PC-3 (cell line): ENCODE data around the gene SMPX. TPM values are rescaled to one million over a fixed set of nuclear protein-coding genes. Genes with fewer than 3 reads are reported as not detected.
A peak's percentile ranks its signal among the peaks of the same experiment; 100 is the strongest.

ENCODE experiments used
- ATAC-seq: fragments of 200-7000 bp; cut with Tn5 transposase; 2 replicates; pipeline ENCODE4 v1.9.1; 2020; ENCODE audit warnings: mild to moderate bottlenecking, moderate library complexity
- BruUV-seq: library from RNA; stranded (reverse); fragments of 400-500 nt; replicated peaks from 2 replicates; lab custom pipeline; 2021; lab: Mats Ljungman, UMichigan
- CTCF ChIA-PET: fragments of 300-600 bp; sonication (Branson Sonifier 250); formaldehyde crosslinking; loops from one replicate; lab custom pipeline; 2022; ENCODE audit warnings: antibody characterized with exemption; lab: Charles Lee
- POLR2A ChIA-PET: fragments of 300-600 bp; sonication (Branson Sonifier 250); formaldehyde crosslinking; loops from one replicate; lab custom pipeline; 2022; ENCODE audit warnings: antibody characterized with exemption; ENCODE audit not compliant: unreplicated experiment; lab: Charles Lee
- DNase-seq: peaks from one replicate; pipeline ENCODE4 v3.0.0-alpha.2; 2015
- H2AFZ ChIP-seq: fragments of 300-600 bp; sonication (generic); 2 replicates; pipeline ENCODE4 v1.6.0; 2016; ENCODE audit warnings: antibody characterized with exemption, low read length
- H3F3A ChIP-seq: fragments of 300-600 bp; sonication (generic); one replicate; pipeline ENCODE4 v1.6.0; 2017; ENCODE audit warnings: antibody characterized with exemption, low read length, control low read depth, mild to moderate bottlenecking; ENCODE audit not compliant: unreplicated experiment
- H3K27ac ChIP-seq: fragments of 300-600 bp; sonication (generic); 2 replicates; pipeline ENCODE4 v1.5.1; 2016; ENCODE audit warnings: mild to moderate bottlenecking, low read length
- H3K27me3 ChIP-seq: fragments of 300-600 bp; sonication (generic); 2 replicates; pipeline ENCODE4 v1.6.1; 2016; ENCODE audit warnings: low read length, mixed read lengths
- H3K36me3 ChIP-seq: fragments of 300-600 bp; sonication (generic); 2 replicates; pipeline ENCODE4 v1.6.1; 2016; ENCODE audit warnings: low read depth, mixed run types, low read length, mixed read lengths
- H3K4me1 ChIP-seq: fragments of 300-600 bp; sonication (generic); 2 replicates; pipeline ENCODE4 v1.5.1; 2016; ENCODE audit warnings: low read length; ENCODE audit not compliant: insufficient read depth
- H3K4me2 ChIP-seq: fragments of 300-600 bp; sonication (generic); 2 replicates; pipeline ENCODE4 v1.6.0; 2016; ENCODE audit warnings: low read length
- H3K4me3 ChIP-seq: fragments of 300-600 bp; sonication (generic); 2 replicates; pipeline ENCODE4 v1.5.1; 2016; ENCODE audit warnings: mild to moderate bottlenecking, low read length, mixed read lengths
- H3K79me2 ChIP-seq: fragments of 300-600 bp; sonication (generic); 2 replicates; pipeline ENCODE4 v1.6.1; 2017; ENCODE audit warnings: low read length, mixed read lengths
- H3K9ac ChIP-seq: fragments of 300-600 bp; sonication (generic); 2 replicates; pipeline ENCODE4 v1.6.0; 2016; ENCODE audit warnings: mild to moderate bottlenecking, low read length
- H3K9me2 ChIP-seq: fragments of 300-600 bp; sonication (generic); replicated peaks from 2 replicates; pipeline ENCODE4 v1.6.1; 2016; ENCODE audit warnings: mixed run types, low read length, mixed read lengths
- H3K9me3 ChIP-seq: fragments of 300-600 bp; sonication (generic); 2 replicates; pipeline ENCODE4 v1.6.1; 2016; ENCODE audit warnings: low read length, mixed read lengths
- H4K20me1 ChIP-seq: fragments of 300-600 bp; sonication (generic); 2 replicates; pipeline ENCODE4 v1.6.1; 2016; ENCODE audit warnings: low read length, mixed read lengths
- EZH2 ChIP-seq: fragments of 300-600 bp; sonication (generic); IDR thresholded peaks from one replicate; pipeline ENCODE4 v1.6.1; 2017; ENCODE audit warnings: antibody characterized with exemption, mild to moderate bottlenecking, low read length; ENCODE audit not compliant: unreplicated experiment
- EZH2phosphoT487 ChIP-seq: fragments of 300-600 bp; sonication (generic); IDR thresholded peaks from 2 replicates; pipeline ENCODE4 v1.6.1; 2018; ENCODE audit warnings: mild to moderate bottlenecking, antibody characterized with exemption, low read length, borderline replicate concordance
- intact Hi-C: fragments of 100-400 bp; cut with micrococcal nuclease; formaldehyde crosslinking; loops from 2 replicates; pipeline ENCODE4 v1.9.0; 2023
- total RNA-seq: library from RNA; depleted of rRNA; stranded (reverse); fragments of >200 nt; gene quantifications from 2 replicates; pipeline ENCODE4 v1.2.3, GENCODE V29; 2014
- TF ChIP-seq, protein P1 (sequence below): fragments of 300-600 bp; sonication (generic); conservative IDR thresholded peaks from 2 replicates; pipeline ENCODE4 v1.5.1; 2017; ENCODE audit warnings: antibody characterized with exemption, low read depth, mild to moderate bottlenecking, low read length

Gene SMPX
- total RNA-seq, 1 experiment from 2014 or later = not detected

DNA sequence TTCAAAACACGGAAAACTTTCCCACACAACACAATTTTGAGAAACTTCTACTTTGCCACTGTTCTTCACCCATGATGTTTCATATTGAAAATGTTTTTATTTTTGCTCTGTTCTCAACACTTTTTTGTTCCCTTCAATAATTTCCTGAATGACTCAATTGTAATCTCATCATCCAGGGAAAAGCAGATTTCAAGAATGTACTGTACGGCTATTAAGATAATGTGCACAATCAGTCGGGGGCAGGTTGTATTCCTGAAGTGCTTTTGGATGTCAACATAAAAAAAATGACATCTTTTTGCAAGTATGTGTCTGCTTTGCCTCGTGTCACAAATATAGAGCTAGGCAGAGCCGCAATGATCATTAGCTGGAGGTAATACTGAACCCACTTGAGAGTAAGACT, 9.7 kb downstream of the SMPX start:
- no peak for DNase-seq
- Histone ChIP-seq H3K27ac (no peak overlapping the region), H3K9me3 (no peaks in the 10 kb centered on the region), H3K4me3 (no peak overlapping the region), H3K4me2 (no peak overlapping the region), H3K79me2 (no peaks in the 10 kb centered on the region), H3K9me2 (no peaks in the 10 kb centered on the region), H3K27me3 (no peaks in the 10 kb centered on the region), H4K20me1 (no peaks in the 10 kb centered on the region), H3K4me1 (peaks cover 4% of the 10 kb centered on the region), H3K9ac (no peak overlapping the region), H3K36me3 (no peaks in the 10 kb centered on the region), H2AFZ (no peak overlapping the region), H3F3A (no peaks in the 10 kb centered on the region)
- no peak for TF ChIP-seq EZH2phosphoT487
- TF ChIP-seq EZH2 = no peak
- TF ChIP-seq, protein P1, sequence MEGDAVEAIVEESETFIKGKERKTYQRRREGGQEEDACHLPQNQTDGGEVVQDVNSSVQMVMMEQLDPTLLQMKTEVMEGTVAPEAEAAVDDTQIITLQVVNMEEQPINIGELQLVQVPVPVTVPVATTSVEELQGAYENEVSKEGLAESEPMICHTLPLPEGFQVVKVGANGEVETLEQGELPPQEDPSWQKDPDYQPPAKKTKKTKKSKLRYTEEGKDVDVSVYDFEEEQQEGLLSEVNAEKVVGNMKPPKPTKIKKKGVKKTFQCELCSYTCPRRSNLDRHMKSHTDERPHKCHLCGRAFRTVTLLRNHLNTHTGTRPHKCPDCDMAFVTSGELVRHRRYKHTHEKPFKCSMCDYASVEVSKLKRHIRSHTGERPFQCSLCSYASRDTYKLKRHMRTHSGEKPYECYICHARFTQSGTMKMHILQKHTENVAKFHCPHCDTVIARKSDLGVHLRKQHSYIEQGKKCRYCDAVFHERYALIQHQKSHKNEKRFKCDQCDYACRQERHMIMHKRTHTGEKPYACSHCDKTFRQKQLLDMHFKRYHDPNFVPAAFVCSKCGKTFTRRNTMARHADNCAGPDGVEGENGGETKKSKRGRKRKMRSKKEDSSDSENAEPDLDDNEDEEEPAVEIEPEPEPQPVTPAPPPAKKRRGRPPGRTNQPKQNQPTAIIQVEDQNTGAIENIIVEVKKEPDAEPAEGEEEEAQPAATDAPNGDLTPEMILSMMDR = no peak
- intact Hi-C loops = loop anchor here (5.0 kb wide), 2 partner anchors 229 to 1216 kb away; no protein-coding TSS in a partner anchor
- BruUV-seq = no TSS peak
- ChIA-PET POLR2A (no interaction called here), CTCF (no interaction called here)
- no peak for ATAC-seq

DNA sequence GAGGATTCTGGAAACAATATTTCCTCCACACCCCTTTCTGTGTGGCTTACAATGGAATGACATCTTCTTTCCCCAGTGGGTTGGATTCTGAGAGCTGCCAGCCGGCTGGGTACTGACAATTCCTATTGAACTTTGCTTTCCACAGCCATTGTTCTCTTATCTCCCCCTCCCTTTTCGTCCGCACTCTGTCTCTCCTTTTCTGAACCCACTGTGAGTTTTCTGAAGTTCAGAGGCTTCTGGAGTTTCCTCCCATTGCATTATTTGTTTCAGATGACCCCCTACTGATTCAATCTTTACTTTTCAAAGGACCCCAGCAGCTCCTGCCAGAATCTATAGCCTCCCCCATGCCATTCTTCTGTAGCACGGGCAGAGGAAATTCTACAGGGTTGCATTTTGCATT, 10.4 kb downstream of the SMPX start:
- H3K36me3 ChIP-seq = no peaks in the 10 kb centered on the region
- H3K4me1 ChIP-seq = no peaks in the 10 kb centered on the region
- no peak for TF ChIP-seq EZH2
- TF ChIP-seq, protein P1 = no peak
- TF ChIP-seq EZH2phosphoT487 = no peak
- H3K4me2 ChIP-seq = no peak overlapping the region
- POLR2A ChIA-PET = no interaction called here
- H3K27me3 ChIP-seq = no peaks in the 10 kb centered on the region
- ATAC-seq (no peak), DNase-seq (no peak)
- no peaks in the 10 kb centered on the region for H3F3A ChIP-seq
- H3K79me2 ChIP-seq = no peaks in the 10 kb centered on the region
- H4K20me1 ChIP-seq = no peaks in the 10 kb centered on the region
- no peaks in the 10 kb centered on the region for H3K9me3 ChIP-seq
- BruUV-seq = no TSS peak
- H2AFZ ChIP-seq = no peak overlapping the region
- no peaks in the 10 kb centered on the region for H3K9me2 ChIP-seq
- CTCF ChIA-PET = no interaction called here
- H3K4me3 ChIP-seq = no peak overlapping the region
- intact Hi-C loops = loop anchor here (5.0 kb wide), 2 partner anchors 230 to 1215 kb away; no protein-coding TSS in a partner anchor
- H3K9ac ChIP-seq = no peak overlapping the region
- H3K27ac ChIP-seq = no peak overlapping the region

DNA sequence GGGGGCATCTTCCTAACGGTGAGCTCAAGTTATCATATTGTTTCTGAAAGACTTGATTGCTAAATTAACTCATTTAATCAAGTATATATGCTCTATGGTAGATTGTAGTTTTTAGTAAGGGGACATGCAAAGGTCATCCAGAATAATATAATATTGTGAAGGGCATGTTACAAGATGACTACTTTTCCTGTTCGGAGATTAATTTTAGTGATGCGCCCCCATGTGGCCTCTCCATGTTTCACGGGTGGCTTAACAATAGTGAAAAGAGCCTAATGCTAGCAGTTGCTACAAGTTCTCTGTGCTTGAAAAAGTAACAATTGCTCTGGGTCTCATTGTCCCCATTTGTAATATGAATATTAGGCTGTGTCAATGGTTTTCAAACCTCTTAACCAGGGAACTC, 12.2 kb downstream of the SMPX start:
- Histone ChIP-seq H3K4me3 (no peak overlapping the region), H4K20me1 (no peaks in the 10 kb centered on the region), H3K36me3 (no peaks in the 10 kb centered on the region), H3K27me3 (no peaks in the 10 kb centered on the region), H3K9me2 (no peaks in the 10 kb centered on the region), H3K9me3 (no peaks in the 10 kb centered on the region), H3K27ac (no peak overlapping the region), H3K9ac (no peak overlapping the region), H3K4me1 (no peaks in the 10 kb centered on the region), H3K4me2 (no peak overlapping the region), H3K79me2 (no peaks in the 10 kb centered on the region), H3F3A (no peaks in the 10 kb centered on the region), H2AFZ (no peak overlapping the region)
- ChIA-PET POLR2A (no interaction called here), CTCF (no interaction called here)
- DNase-seq (peak; percentile 63), ATAC-seq (no peak)
- BruUV-seq = no TSS peak
- intact Hi-C loops = loop anchor here (5.0 kb wide), 2 partner anchors 232 to 1213 kb away; no protein-coding TSS in a partner anchor
- TF ChIP-seq, protein P1 = peak; percentile 75
- TF ChIP-seq EZH2 = no peak
- no peak for TF ChIP-seq EZH2phosphoT487
